ENCODE results near the gene TLX2. TPM values are rescaled to one million over a fixed set of nuclear protein-coding genes. Genes with fewer than 3 reads are reported as not detected.
"Not testable (repeated sequence)": the region's sequence is repeated elsewhere in the genome, so short reads cannot be mapped to it uniquely, and the experiment has no call there.

Gene TLX2
- total RNA-seq (2014; rRNA removed; shearing (Covaris generic)): 4.2 and 5.5 TPM in 2 replicates

GRCh38 chr2:74514368-74515270, at the start of gene TLX2:
Gene TLX2 (plus strand): TSS chr2:74514450. CDS start chr2:74514807, 357 bp downstream.
- DNase-seq (ENCODE audit: low read depth): peak; percentile 65

GRCh38 chr2:74470742-74471141, 43.5 kb upstream of the TLX2 start:
- DNase-seq (ENCODE audit: low read depth): not testable (repeated sequence)

GRCh38 chr2:74471332-74472065, 42.8 kb upstream of the TLX2 start:
- DNase-seq (ENCODE audit: low read depth): no peak

- peak; percentile 96 for DNase-seq (ENCODE audit: low read depth)
Observed at GRCh38 chr2:74472086-74472944, 41.9 kb upstream of the TLX2 start, which contains the start of gene MRPL53. Gene MRPL53 (minus strand): TSS chr2:74472680. CDS start chr2:74472660, 20 bp downstream.

- no peak for DNase-seq (ENCODE audit: low read depth)
Observed at GRCh38 chr2:74472945-74473258, 41.3 kb upstream of the TLX2 start.

- DNase-seq (ENCODE audit: low read depth): no peak
Observed at GRCh38 chr2:74474481-74474880, 39.8 kb upstream of the TLX2 start.

GRCh38 chr2:74474899-74475298, 39.4 kb upstream of the TLX2 start:
- DNase-seq (ENCODE audit: low read depth): no peak

- DNase-seq (ENCODE audit: low read depth): no peak
Observed at GRCh38 chr2:74481431-74481830, 32.8 kb upstream of the TLX2 start.

- no peak for DNase-seq (ENCODE audit: low read depth)
Observed at GRCh38 chr2:74481961-74482800, 32.1 kb upstream of the TLX2 start.

- peak; percentile 95 for DNase-seq (ENCODE audit: low read depth)
Observed at GRCh38 chr2:74482801-74483674, 31.2 kb upstream of the TLX2 start, which contains the start of the genes CCDC142 and TTC31. Gene CCDC142 (minus strand): TSS chr2:74482998. CDS start chr2:74482837, 161 bp downstream. Gene TTC31 (plus strand): TSS chr2:74483081. CDS start chr2:74483096, 15 bp downstream.

GRCh38 chr2:74483675-74484164, 30.5 kb upstream of the TLX2 start:
- not testable (repeated sequence) for DNase-seq (ENCODE audit: low read depth)

GRCh38 chr2:74486141-74486540, 28.1 kb upstream of the TLX2 start:
- no peak for DNase-seq (ENCODE audit: low read depth)

GRCh38 chr2:74488643-74489481, 25.4 kb upstream of the TLX2 start:
- DNase-seq (ENCODE audit: low read depth): no peak

- no peak for DNase-seq (ENCODE audit: low read depth)
Observed at GRCh38 chr2:74489906-74490305, 24.3 kb upstream of the TLX2 start.

GRCh38 chr2:74491648-74492544, 22.4 kb upstream of the TLX2 start:
- DNase-seq (ENCODE audit: low read depth): no peak

GRCh38 chr2:74493546-74493945, 20.7 kb upstream of the TLX2 start:
- DNase-seq (ENCODE audit: low read depth): no peak

- no peak for DNase-seq (ENCODE audit: low read depth)
Observed at GRCh38 chr2:74495440-74495839, 18.8 kb upstream of the TLX2 start.
